ENCODE data around the gene BLNK. TPM values are rescaled to one million over a fixed set of nuclear protein-coding genes. Genes with fewer than 3 reads are reported as not detected.

The BLNK gene
- total and polyA plus RNA-seq, 2 donors from 2014 or later = 28.5 to 38.8 TPM

- no peak for FAIRE-seq
Observed at GRCh38 chr10:96222441-96222840, 48.9 kb downstream of the BLNK start.

GRCh38 chr10:96218826-96219225 lies 52.5 kb downstream of the BLNK start:
- Histone ChIP-seq H3K4me3 (ENCODE audit: low read length in 3 of 3) (no peak overlapping the region), H3K36me3 (ENCODE audit: control insufficient read depth in 2 of 3, insufficient read depth in 3 of 3, low read length in 3 of 3) (peaks cover 0 to 24% (median 10%) of the 10 kb centered on the region in 3 donors), H3K9me3 (ENCODE audit: control insufficient read depth in 2 of 3, insufficient read depth in 1 of 3, low read length in 3 of 3) (no peaks in the 10 kb centered on the region), H3K27ac (ENCODE audit: low read depth in 2 of 2, low read length in 2 of 2) (no peak overlapping the region), H3K9ac (ENCODE audit: low read length in 3 of 3) (no peak overlapping the region), H3K4me1 (ENCODE audit: control insufficient read depth in 2 of 3, insufficient read depth in 2 of 3, low read depth in 1 of 3, low read length in 3 of 3) (no peaks in the 10 kb centered on the region), H3K27me3 (ENCODE audit: control insufficient read depth, insufficient read depth, low read length) (no peaks in the 10 kb centered on the region)
- intact Hi-C loops (cut with DNase I) = no loop called here
- TF ChIP-seq CTCF (IDR thresholded peaks at IDR 0.05; ENCODE audit: borderline replicate concordance, extremely low read depth, insufficient read depth) = no peak
- FAIRE-seq = no peak
- no peak for DNase-seq

More at GRCh38 chr10:96222441-96222840, 48.9 kb downstream of the BLNK start:
- Histone ChIP-seq H3K27ac (ENCODE audit: low read depth in 2 of 2, low read length in 2 of 2) (no peak overlapping the region), H3K9ac (ENCODE audit: low read length in 3 of 3) (no peak overlapping the region), H3K27me3 (ENCODE audit: control insufficient read depth, insufficient read depth, low read length) (no peaks in the 10 kb centered on the region), H3K4me1 (ENCODE audit: control insufficient read depth in 2 of 3, insufficient read depth in 2 of 3, low read depth in 1 of 3, low read length in 3 of 3) (no peaks in the 10 kb centered on the region), H3K4me3 (ENCODE audit: low read length in 3 of 3) (no peak overlapping the region), H3K36me3 (ENCODE audit: control insufficient read depth in 2 of 3, insufficient read depth in 3 of 3, low read length in 3 of 3) (peaks cover 0 to 8% (median 6%) of the 10 kb centered on the region in 3 donors), H3K9me3 (ENCODE audit: control insufficient read depth in 2 of 3, insufficient read depth in 1 of 3, low read length in 3 of 3) (no peaks in the 10 kb centered on the region)
- TF ChIP-seq CTCF (IDR thresholded peaks at IDR 0.05; ENCODE audit: borderline replicate concordance, extremely low read depth, insufficient read depth) = no peak
- intact Hi-C loops (cut with DNase I) = no loop called here
- no peak for DNase-seq

- H3K27me3 ChIP-seq (ENCODE audit: control insufficient read depth, insufficient read depth, low read length) = no peaks in the 10 kb centered on the region
- DNase-seq (no peak), FAIRE-seq (no peak)
- no peak overlapping the region for H3K9ac ChIP-seq (ENCODE audit: low read length in 3 of 3)
- H3K27ac ChIP-seq (ENCODE audit: low read depth in 2 of 2, low read length in 2 of 2) = no peak overlapping the region
- H3K4me3 ChIP-seq (ENCODE audit: low read length in 3 of 3) = no peak overlapping the region
- no peaks in the 10 kb centered on the region for H3K9me3 ChIP-seq (ENCODE audit: control insufficient read depth in 2 of 3, insufficient read depth in 1 of 3, low read length in 3 of 3)
- intact Hi-C loops (cut with DNase I) = no loop called here
- peaks cover 0 to 25% (median 10%) of the 10 kb centered on the region in 3 donors for H3K36me3 ChIP-seq (ENCODE audit: control insufficient read depth in 2 of 3, insufficient read depth in 3 of 3, low read length in 3 of 3)
- peaks cover 0 to 7% (median 6%) of the 10 kb centered on the region in 3 donors for H3K4me1 ChIP-seq (ENCODE audit: control insufficient read depth in 2 of 3, insufficient read depth in 2 of 3, low read depth in 1 of 3, low read length in 3 of 3)
- TF ChIP-seq CTCF (IDR thresholded peaks at IDR 0.05; ENCODE audit: borderline replicate concordance, extremely low read depth, insufficient read depth) = no peak
Observed at GRCh38 chr10:96217711-96218110, 53.7 kb downstream of the BLNK start.

GRCh38 chr10:96216775-96217174 lies 54.6 kb downstream of the BLNK start:
- Histone ChIP-seq H3K4me1 (ENCODE audit: control insufficient read depth in 2 of 3, insufficient read depth in 2 of 3, low read depth in 1 of 3, low read length in 3 of 3) (peaks cover 0 to 7% (median 6%) of the 10 kb centered on the region in 3 donors), H3K27me3 (ENCODE audit: control insufficient read depth, insufficient read depth, low read length) (no peaks in the 10 kb centered on the region), H3K36me3 (ENCODE audit: control insufficient read depth in 2 of 3, insufficient read depth in 3 of 3, low read length in 3 of 3) (peaks cover 0 to 22% (median 10%) of the 10 kb centered on the region in 3 donors), H3K27ac (ENCODE audit: low read depth in 2 of 2, low read length in 2 of 2) (no peak overlapping the region), H3K9me3 (ENCODE audit: control insufficient read depth in 2 of 3, insufficient read depth in 1 of 3, low read length in 3 of 3) (no peaks in the 10 kb centered on the region), H3K4me3 (ENCODE audit: low read length in 3 of 3) (no peak overlapping the region), H3K9ac (ENCODE audit: low read length in 3 of 3) (no peak overlapping the region)
- DNase-seq = no peak
- TF ChIP-seq CTCF (IDR thresholded peaks at IDR 0.05; ENCODE audit: borderline replicate concordance, extremely low read depth, insufficient read depth) = no peak
- intact Hi-C loops (cut with DNase I) = no loop called here
- FAIRE-seq = no peak
